Motor neuron (in vitro differentiated cells): ENCODE data around the gene KLK3. TPM values are rescaled to one million over a fixed set of nuclear protein-coding genes. Genes with fewer than 3 reads are reported as not detected.
"Not testable (repeated sequence)": the region's sequence is repeated elsewhere in the genome, so short reads cannot be mapped to it uniquely, and the experiment has no call there.

Experiments
- ATAC-seq, 8 experiments: fragments of 200-7000 bp; cut with Tn5 transposase; replicated peaks in 6 of 8; 2 replicates each; pipeline ENCODE4 v1.8.0; 2021; ENCODE audit warnings: mild to moderate bottlenecking in 8 of 8, moderate library complexity in 8 of 8
- H3K27ac ChIP-seq, 2 donors: fragments of 250-450 bp; sonication (Bioruptor Pico); 2 replicates each; pipeline ENCODE4 v1.9.0; 2021; ENCODE audit warnings: antibody characterized with exemption in 2 of 2, mild to moderate bottlenecking in 2 of 2, moderate library complexity in 1 of 2
- H3K4me1 ChIP-seq, 2 donors: fragments of 250-450 bp; sonication (Bioruptor Pico); replicated peaks in 1 of 2; 2 replicates each; pipeline ENCODE4 v1.6.1; 2021; ENCODE audit warnings: antibody characterized with exemption in 2 of 2, mild to moderate bottlenecking in 2 of 2, moderate library complexity in 1 of 2
- H3K4me3 ChIP-seq, 5 donors: fragments of 250-450 bp; sonication (Bioruptor Pico); 2 replicates each; pipeline ENCODE4 v1.9.0; 2021; ENCODE audit warnings: antibody characterized with exemption in 5 of 5, mild to moderate bottlenecking in 5 of 5, moderate library complexity in 4 of 5
- WGBS, 10 experiments: fragments of 450-650 bp; shearing (Covaris generic); methylation state at CpG; one replicate each; pipeline ENCODE4 v1.0.0; 2022; 5-methylcytosine and 5-hydroxymethylcytosine counted together
- in situ Hi-C, 9 experiments: fragments of 400-800 bp; cut with MboI; loops; one replicate each; pipeline ENCODE4 v1.15.0; 2021; ENCODE audit warnings: low sequenced_read_pairs in 9 of 9, low pct_unique_long_range_greater_than_20kb in 2 of 9; ENCODE audit not compliant: unreplicated experiment in 9 of 9
- total RNA-seq, 8 experiments: library from RNA; unstranded; fragments of 300-600 nt; gene quantifications; 2 replicates each; pipeline versions ENCODE4 v1.2.3 to v1.2.4, GENCODE V29; 2022

Gene KLK3
- 1 to 10 TPM in 3 of 8 experiments, under 1 TPM in 3, not detected in 2; 0.60 to 3.2 (median 1.2) TPM for total RNA-seq

- WGBS, 10 experiments: 14 to 37% (median 20%) methylated on average over 1 to 2 of the region's 9 CpGs; no CpG with 5 or more reads in 7 of the 10 experiments
- in situ Hi-C loops: no loop called here
- H3K4me1 ChIP-seq: no peaks in the 10 kb centered on the region
- H3K27ac ChIP-seq: no peak within 1 kb of the TSS
- no peak within 1 kb of the TSS for H3K4me3 ChIP-seq
- no peak for ATAC-seq
These were observed at the start of gene KLK3 for GRCh38 chr19:50854636-50855410. TSS of gene KLK3 (plus strand) at chr19:50854915. CDS start at chr19:50854956, 41 bp downstream.

DNA sequence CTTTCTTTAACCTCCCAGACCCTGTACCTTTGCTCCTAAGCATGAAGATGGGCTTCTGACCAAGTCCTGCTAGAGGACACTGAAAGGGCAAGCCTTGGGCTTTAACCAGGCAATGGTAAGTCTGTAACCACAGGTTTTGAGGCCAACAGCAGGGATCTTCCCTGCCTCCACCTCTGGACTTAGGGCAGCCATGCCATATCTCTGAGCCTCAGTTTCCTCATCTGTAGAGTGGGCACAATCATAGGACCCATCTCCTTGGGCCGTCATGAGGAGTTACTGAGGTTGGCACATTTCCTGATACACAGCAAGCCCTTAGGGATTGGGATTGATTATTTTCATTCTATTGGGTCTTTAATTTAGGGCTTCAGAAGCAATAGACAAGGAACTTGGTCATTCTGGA is 45.9 kb upstream of the KLK3 start:
- ATAC-seq: no peak
- WGBS, 10 experiments: 25 to 50% methylated on average over 1 of the region's 1 CpG; no CpG with 5 or more reads in 8 of the 10 experiments
- Histone ChIP-seq H3K4me3 (no peak overlapping the region), H3K27ac (no peak overlapping the region), H3K4me1 (peaks cover 0 to 2% of the 10 kb centered on the region in 2 donors)
- in situ Hi-C loops: no loop called here

DNA sequence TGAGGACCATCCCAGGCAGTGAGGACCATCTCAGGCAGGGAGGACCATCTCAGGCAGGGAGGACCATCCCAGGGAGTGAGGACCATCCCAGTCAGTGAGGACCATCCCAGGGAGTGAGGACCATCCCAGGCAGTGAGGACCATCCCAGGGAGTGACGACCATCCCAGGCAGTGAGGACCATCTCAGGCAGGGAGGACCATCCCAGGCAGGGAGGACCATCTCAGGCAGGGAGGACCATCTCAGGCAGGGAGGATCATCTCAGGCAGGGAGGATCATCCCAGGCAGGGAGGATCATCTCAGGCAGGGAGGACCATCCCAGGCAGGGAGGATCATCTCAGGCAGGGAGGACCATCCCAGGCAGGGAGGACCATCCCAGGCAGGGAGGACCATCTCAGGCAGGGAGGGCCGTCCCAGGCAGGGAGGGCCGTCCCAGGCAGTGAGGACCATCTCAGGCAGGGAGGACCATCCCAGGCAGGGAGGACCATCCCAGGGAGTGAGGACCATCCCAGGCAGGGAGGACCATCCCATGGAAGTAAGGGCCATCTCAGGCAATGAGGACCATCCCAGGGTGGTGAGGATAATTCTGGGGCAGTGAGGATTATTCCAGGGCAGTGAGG is 43.0 kb upstream of the KLK3 start:
- H3K4me1 ChIP-seq, H3K4me3 ChIP-seq, in situ Hi-C loops, ATAC-seq, H3K27ac ChIP-seq: not testable (repeated sequence)
- no CpG with 5 or more reads among the region's 3 CpGs for WGBS, 10 experiments

DNA sequence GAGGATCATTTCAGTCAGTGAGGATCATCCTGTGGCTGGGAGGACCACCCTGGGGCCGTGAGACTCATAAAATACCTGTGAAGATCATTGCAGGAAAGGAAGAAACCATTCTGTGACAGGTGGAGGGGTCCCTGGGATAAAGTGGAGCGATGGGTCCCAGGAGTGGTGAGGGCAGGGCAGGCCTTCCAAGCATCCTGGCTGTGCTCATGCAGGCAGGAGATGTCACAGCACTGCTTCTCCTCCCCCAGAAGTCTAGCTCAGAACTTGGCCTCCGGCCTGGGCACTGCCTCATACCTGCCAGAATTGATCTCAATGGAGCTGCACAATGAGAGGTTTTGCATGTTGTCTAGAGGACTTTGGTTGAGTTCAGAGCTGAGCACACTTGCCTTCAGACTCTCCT is 42.2 kb upstream of the KLK3 start:
- 0 to 49% (median 10%) methylated on average over 1 to 2 of the region's 3 CpGs; no CpG with 5 or more reads in 3 of the 10 experiments for WGBS, 10 experiments
- Histone ChIP-seq H3K27ac (no peak overlapping the region), H3K4me1 (no peaks in the 10 kb centered on the region), H3K4me3 (no peak overlapping the region)
- in situ Hi-C loops: no loop called here
- ATAC-seq: no peak

DNA sequence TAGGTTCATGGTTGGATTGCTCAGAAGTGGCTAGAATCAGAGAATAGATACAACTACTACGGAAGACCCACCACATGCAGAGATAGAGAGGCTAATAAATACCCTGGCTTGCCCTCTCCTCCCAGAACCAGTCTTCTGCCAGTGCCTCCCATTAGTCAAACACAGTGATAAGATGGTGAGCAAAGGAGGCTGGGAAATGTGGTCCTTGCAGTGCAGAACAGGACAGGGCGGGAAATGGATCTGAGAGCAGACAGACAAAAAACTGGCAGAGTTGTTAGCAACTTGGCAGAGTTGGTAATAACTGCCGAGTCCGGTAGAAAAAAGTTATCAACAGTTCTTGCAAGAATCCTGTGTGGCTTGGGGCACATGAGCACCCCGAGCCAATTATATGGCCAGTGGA is 39.8 kb upstream of the KLK3 start:
- 0 to 80% (median 60%) methylated on average over 1 to 5 of the region's 5 CpGs; no CpG with 5 or more reads in 3 of the 10 experiments for WGBS, 10 experiments
- in situ Hi-C loops: no loop called here
- no peak for ATAC-seq
- no peaks in the 10 kb centered on the region for H3K4me1 ChIP-seq
- no peak overlapping the region for H3K27ac ChIP-seq
- no peak overlapping the region for H3K4me3 ChIP-seq

DNA sequence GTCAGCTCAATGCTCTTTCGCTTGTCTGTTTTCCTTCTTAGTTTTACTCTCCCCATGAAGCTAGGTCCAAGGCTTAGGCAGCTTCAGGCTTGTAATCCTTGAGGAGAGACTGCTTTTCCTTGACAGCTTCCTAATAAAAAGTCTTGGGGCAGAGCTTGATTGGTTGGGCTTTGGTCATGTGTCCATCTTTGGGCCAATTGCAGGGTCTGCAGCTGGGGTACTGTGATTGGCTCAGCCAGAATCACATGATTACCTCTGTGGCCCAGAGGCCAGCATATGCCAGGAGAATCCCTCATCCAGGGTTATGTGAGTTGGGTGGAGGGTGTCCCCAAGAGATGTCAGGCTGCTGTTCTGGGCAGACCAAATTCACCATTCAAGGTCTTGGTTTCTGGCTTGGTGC is 39.3 kb upstream of the KLK3 start:
- Histone ChIP-seq H3K27ac (no peak overlapping the region), H3K4me1 (peaks cover 0 to 2% of the 10 kb centered on the region in 2 donors), H3K4me3 (no peak overlapping the region)
- in situ Hi-C loops: no loop called here
- ATAC-seq: no peak
- 40 to 100% (median 90%) methylated on average over 1 of the region's 1 CpG; no CpG with 5 or more reads in 4 of the 10 experiments for WGBS, 10 experiments

DNA sequence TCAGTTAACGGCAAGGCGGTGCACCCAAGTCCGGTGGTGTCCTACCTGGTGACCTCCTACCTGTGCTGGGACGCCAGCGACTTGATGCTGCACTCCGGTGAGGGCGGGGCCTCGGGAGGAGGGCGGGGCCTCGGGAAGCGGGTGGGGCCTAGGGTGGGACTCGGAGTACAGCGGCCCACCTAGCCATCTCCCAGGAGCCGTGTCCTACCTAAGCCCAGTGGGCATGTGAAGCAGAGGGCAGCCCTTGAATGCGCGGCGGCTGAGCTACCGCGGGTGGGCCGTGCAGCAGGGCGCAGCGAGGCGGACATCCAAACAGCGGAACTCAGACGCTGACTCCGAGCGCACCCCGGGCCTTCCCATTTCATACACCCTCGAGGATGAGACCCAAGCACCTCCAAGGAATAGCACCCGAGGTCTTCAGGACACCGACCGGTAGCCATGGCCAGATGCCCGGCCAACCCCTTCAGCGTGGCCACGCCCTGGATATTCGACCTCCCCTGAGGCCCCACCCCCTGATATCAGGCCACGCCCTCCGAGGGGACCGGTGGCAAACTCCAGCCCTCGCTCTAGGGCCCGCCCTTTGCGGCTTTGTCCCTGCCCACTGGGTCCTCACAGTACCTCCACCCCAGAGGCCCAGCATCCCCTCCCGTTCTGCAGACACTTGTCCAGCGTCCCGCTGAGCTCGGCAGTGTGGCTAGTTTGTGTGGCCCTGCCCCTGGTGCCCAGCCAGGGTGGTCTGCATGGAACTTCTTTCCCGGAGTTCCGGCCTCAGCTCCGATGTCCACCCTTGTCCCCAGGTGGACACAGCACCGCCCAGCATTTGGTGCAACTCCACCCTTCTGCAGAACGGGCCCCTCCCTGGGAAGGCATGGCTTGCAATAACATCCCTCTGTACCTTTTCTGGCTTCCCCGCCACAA is 36.5 kb upstream of the KLK3 start:
- Histone ChIP-seq H3K27ac (no peak overlapping the region), H3K4me1 (peaks cover 0 to 15% of the 10 kb centered on the region in 2 donors), H3K4me3 (peak overlapping the region; percentile 24 to 45 (median 39))
- 0 to 27% (median 6%) methylated on average over 2 to 11 of the region's 52 CpGs; no CpG with 5 or more reads in 5 of the 10 experiments for WGBS, 10 experiments
- ATAC-seq: peak; percentile 68 to 93 (median 90)
- in situ Hi-C loops: no loop called here

- Histone ChIP-seq H3K27ac (no peak overlapping the region), H3K4me1 (peaks cover 0 to 15% of the 10 kb centered on the region in 2 donors), H3K4me3 (no peak overlapping the region)
- ATAC-seq: no peak
- WGBS, 10 experiments: 0 to 44% methylated on average over 3 to 4 of the region's 12 CpGs; no CpG with 5 or more reads in 8 of the 10 experiments
- in situ Hi-C loops: no loop called here
These were observed 35.7 kb upstream of the KLK3 start for GRCh38 chr19:50818859-50819472.

- 0% methylated on average over 1 of the region's 8 CpGs; no CpG with 5 or more reads in 9 of the 10 experiments for WGBS, 10 experiments
- in situ Hi-C loops: no loop called here
- H3K4me3 ChIP-seq: no peak overlapping the region
These were observed 35.1 kb upstream of the KLK3 start for GRCh38 chr19:50819636-50820035.

GRCh38 chr19:50820086-50820485 is 34.6 kb upstream of the KLK3 start:
- no peak overlapping the region for H3K27ac ChIP-seq
- H3K4me1 ChIP-seq: peaks cover 0 to 15% of the 10 kb centered on the region in 2 donors
- peak in 2 of 8 experiments; percentile 45 to 50 for ATAC-seq
- WGBS, 10 experiments: 0 to 40% (median 23%) methylated on average over 1 to 3 of the region's 15 CpGs; no CpG with 5 or more reads in 6 of the 10 experiments
- H3K4me3 ChIP-seq: no peak overlapping the region
- in situ Hi-C loops: no loop called here

More at GRCh38 chr19:50819636-50820035, 35.1 kb upstream of the KLK3 start:
- H3K4me1 ChIP-seq: peaks cover 0 to 15% of the 10 kb centered on the region in 2 donors
- ATAC-seq: no peak
- H3K27ac ChIP-seq: no peak overlapping the region

- H3K4me3 ChIP-seq: no peak overlapping the region
- no peak overlapping the region for H3K27ac ChIP-seq
- in situ Hi-C loops: no loop called here
- peak in 7 of 8 experiments; percentile 16 to 58 (median 33) for ATAC-seq
- WGBS, 10 experiments: 0 to 27% (median 16%) methylated on average over 3 to 10 of the region's 21 CpGs; no CpG with 5 or more reads in 3 of the 10 experiments
- H3K4me1 ChIP-seq: peaks cover 0 to 15% of the 10 kb centered on the region in 2 donors
These were observed 34.0 kb upstream of the KLK3 start for GRCh38 chr19:50820549-50821247.

DNA sequence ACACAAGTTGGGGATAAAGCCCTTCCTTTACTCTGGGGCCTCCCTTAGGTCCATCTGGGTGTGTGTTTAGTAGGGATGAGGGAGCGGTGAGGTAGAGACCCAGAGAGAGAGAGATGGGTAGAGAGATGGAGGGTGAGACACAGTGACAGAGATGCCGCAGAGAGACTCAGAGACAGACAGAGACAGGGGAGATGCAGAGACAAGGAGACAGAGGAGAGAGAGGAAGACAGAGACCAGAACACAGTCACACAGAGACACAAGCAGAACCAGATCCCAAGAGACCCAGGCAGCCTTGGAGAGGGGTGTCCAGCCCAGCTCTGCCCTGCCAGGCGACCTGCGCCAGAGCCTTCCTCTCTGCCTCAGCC is 33.5 kb upstream of the KLK3 start:
- Histone ChIP-seq H3K27ac (no peak overlapping the region), H3K4me3 (no peak overlapping the region), H3K4me1 (peaks cover 0 to 15% of the 10 kb centered on the region in 2 donors)
- no peak for ATAC-seq
- WGBS, 10 experiments: 17 to 83% (median 67%) methylated on average over 1 to 4 of the region's 4 CpGs; no CpG with 5 or more reads in 3 of the 10 experiments
- in situ Hi-C loops: no loop called here
